Esophagus squamous epithelium (tissue), 5 donors: ENCODE data around the gene PUM1. TPM values are rescaled to one million over a fixed set of nuclear protein-coding genes. Genes with fewer than 3 reads are reported as not detected.
A peak's percentile ranks its signal among the peaks of the same experiment; 100 is the strongest.

Experiments
- DNase-seq: peaks from one replicate; lab custom pipeline; 2025; lab: John Stamatoyannopoulos, UW
- H3K27ac ChIP-seq, 4 donors: fragments of 200-600 bp; sonication (generic); one replicate each; pipeline ENCODE4 v1.5.1; 2016 to 2019; ENCODE audit warnings: mild to moderate bottlenecking in 1 of 4
- H3K27me3 ChIP-seq, 4 donors: fragments of 200-600 bp; sonication (generic); 1 replicate in 3 of 4; 2 replicates in 1 of 4; pipeline versions ENCODE4 v1.5.1 to v1.6.0; 2017 to 2021; ENCODE audit warnings: antibody characterized with exemption in 1 of 4
- H3K36me3 ChIP-seq, 3 donors: fragments of 200-600 bp; sonication (generic); one replicate each; pipeline ENCODE4 v1.5.1; 2016 to 2019
- H3K4me1 ChIP-seq, 3 donors: fragments of 200-600 bp; sonication (generic); one replicate each; pipeline ENCODE4 v1.5.1; 2017 to 2019
- H3K4me3 ChIP-seq, 4 donors: fragments of 200-600 bp; sonication (generic); 1 replicate in 3 of 4; 2 replicates in 1 of 4; pipeline ENCODE4 v1.5.1; 2016 to 2019; ENCODE audit warnings: mild to moderate bottlenecking in 2 of 4, moderate library complexity in 1 of 4
- H3K9me3 ChIP-seq, 3 donors: fragments of 200-600 bp; sonication (generic); one replicate each; pipeline ENCODE4 v1.5.1; 2016 to 2019
- CTCF ChIP-seq, 6 experiments: fragments of 450-650 bp in 4 of 6; fragments of 200-600 bp in 2 of 6; sonication (generic) in 2 of 6; IDR thresholded peaks; one replicate each; pipeline ENCODE4 v1.5.1; 2016 to 2019; ENCODE audit warnings: antibody characterized with exemption in 6 of 6, mild to moderate bottlenecking in 4 of 6, moderate library complexity in 4 of 6
- POLR2A ChIP-seq, 4 donors: fragments of 450-650 bp; IDR thresholded peaks; one replicate each; pipeline ENCODE4 v1.6.1; 2017; ENCODE audit warnings: antibody characterized with exemption in 4 of 4, mild to moderate bottlenecking in 4 of 4, moderate library complexity in 3 of 4
- WGBS, 2 donors: methylation state at CpG; one replicate each; pipeline ENCODE4 v1.1.5; 2018; 5-methylcytosine and 5-hydroxymethylcytosine counted together
- intact Hi-C: fragments of 100-400 bp; cut with DNase I; formaldehyde crosslinking; loops from one replicate; pipeline ENCODE4 v1.15.0; 2022
- total RNA-seq, 4 donors: library from RNA; depleted of rRNA; stranded (reverse); fragments of >200 nt; gene quantifications; one replicate each; pipeline ENCODE4 v1.1.0, GENCODE V29; 2016
- donor health status: DM: yes; HTN: yes; CAD: no.

Gene PUM1
- total RNA-seq, 4 donors from 2014 or later, result 41.6 to 88.1 (median 53.9) TPM

DNA sequence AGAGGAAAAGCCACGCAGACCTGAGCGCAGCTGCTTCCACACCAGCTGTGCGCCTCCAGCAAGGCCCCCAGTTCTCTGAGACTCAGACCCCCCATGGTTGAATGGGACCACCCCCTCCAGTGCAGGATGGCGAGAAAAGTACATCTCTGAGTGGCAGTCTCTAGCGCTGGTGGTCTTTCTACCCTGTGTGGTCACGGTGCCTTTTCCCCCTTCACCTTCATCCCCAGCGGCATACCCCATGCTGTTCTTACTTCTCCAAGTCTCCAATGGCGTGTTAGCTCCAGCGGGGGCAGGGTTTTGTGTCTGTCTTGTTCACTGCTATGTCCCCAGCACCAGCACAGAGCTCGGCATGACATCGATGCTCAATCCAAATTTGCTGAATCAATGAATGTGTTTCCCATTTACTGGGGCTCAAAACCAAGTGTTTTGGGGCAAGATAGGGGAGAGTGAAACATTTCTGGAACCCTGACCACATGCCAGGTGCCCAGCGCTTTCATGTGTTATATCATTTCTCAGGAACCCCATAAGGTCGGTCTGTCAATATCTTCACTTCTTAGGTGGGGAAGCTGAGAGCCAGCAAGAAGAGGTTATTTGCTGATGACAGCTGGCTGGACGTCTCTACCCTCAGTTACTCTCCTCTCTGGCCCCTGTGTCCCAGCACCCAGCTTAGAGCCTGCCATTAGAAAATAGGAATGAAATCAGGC is 156.0 kb downstream of the PUM1 start:
- Histone ChIP-seq H3K9me3 (no peaks in the 10 kb centered on the region), H3K4me1 (peaks cover 8 to 53% (median 22%) of the 10 kb centered on the region in 3 donors), H3K27me3 (peaks cover 0 to 26% (median 0%) of the 10 kb centered on the region in 4 donors), H3K36me3 (no peaks in the 10 kb centered on the region), H3K27ac (peak overlapping the region; percentile 56 to 80 (median 62)), H3K4me3 (peak overlapping the region; percentile 33 to 67 (median 47))
- no peak for DNase-seq
- 67 to 69% methylated on average over 10 to 11 of the region's 14 CpGs for WGBS, 2 donors
- TF ChIP-seq POLR2A (IDR thresholded peaks at IDR 0.05) (no peak), CTCF (IDR thresholded peaks at IDR 0.05) (no peak)
- intact Hi-C loops, result loop anchor here (5.0 kb wide), 3 partner anchors 107 to 187 kb away; partner anchors contain the start of gene MATN1

- no peak for DNase-seq
- whole genome bisulfite sequencing, 2 donors, result 8% methylated on average over 6 of the region's 68 CpGs; no CpG with 5 or more reads in 1 of the 2 donors
- peaks cover 0 to 26% (median 0%) of the 10 kb centered on the region in 4 donors for H3K27me3 ChIP-seq
- no peak for TF ChIP-seq POLR2A (IDR thresholded peaks at IDR 0.05)
- no peak for TF ChIP-seq CTCF (IDR thresholded peaks at IDR 0.05)
- H3K4me1 ChIP-seq, result peaks cover 8 to 53% (median 22%) of the 10 kb centered on the region in 3 donors
- no peaks in the 10 kb centered on the region for H3K9me3 ChIP-seq
- no peaks in the 10 kb centered on the region for H3K36me3 ChIP-seq
- H3K27ac ChIP-seq, result peak within 1 kb of the TSS; percentile 56 to 81 (median 74)
- peak within 1 kb of the TSS; percentile 33 to 73 (median 53) for H3K4me3 ChIP-seq
- intact Hi-C loops, result no loop called here
Observed at GRCh38 chr1:30908696-30909364, 156.7 kb downstream of the PUM1 start, which contains the start of gene SDC3. Gene SDC3 (minus strand): TSS chr1:30908758. CDS start chr1:30908586, 172 bp downstream.

DNA sequence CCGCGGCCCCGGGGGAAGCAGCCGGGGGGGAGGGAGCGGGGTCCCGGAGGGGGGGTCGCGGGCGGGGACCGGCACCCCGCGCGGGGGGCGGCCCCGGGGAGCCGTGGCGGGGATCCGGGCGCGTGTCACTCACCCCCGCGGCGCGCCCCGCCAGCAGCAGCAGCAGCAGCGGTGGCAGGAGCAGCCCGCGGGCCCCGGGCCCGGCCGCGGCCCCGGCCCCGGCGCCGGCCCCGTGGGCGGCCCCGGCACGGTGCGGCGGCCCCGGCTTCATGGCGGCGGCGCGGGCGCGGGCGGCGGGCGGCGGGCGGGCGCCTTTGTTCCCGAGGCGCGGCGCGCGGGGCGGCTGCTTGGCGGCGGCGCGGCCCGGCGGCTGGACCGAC is 157.2 kb downstream of the PUM1 start:
- Histone ChIP-seq H3K9me3 (no peaks in the 10 kb centered on the region), H3K4me3 (peak overlapping the region; percentile 17 to 73 (median 53)), H3K27me3 (peaks cover 0 to 26% (median 0%) of the 10 kb centered on the region in 4 donors), H3K27ac (peak overlapping the region; percentile 39 to 81 (median 74)), H3K4me1 (peaks cover 8 to 57% (median 26%) of the 10 kb centered on the region in 3 donors), H3K36me3 (no peaks in the 10 kb centered on the region)
- TF ChIP-seq POLR2A (IDR thresholded peaks at IDR 0.05), result no peak
- no peak for TF ChIP-seq CTCF (IDR thresholded peaks at IDR 0.05)
- intact Hi-C loops, result no loop called here
- no CpG with 5 or more reads among the region's 69 CpGs for WGBS, 2 donors
- no peak for DNase-seq

- Histone ChIP-seq H3K36me3 (no peaks in the 10 kb centered on the region), H3K27me3 (peaks cover 0 to 26% (median 0%) of the 10 kb centered on the region in 4 donors), H3K4me1 (peaks cover 9 to 63% (median 32%) of the 10 kb centered on the region in 3 donors), H3K9me3 (no peaks in the 10 kb centered on the region), H3K27ac (peak overlapping the region; percentile 39 to 81 (median 74)), H3K4me3 (peak overlapping the region; percentile 17 to 73 (median 53))
- intact Hi-C loops, result no loop called here
- no peak for DNase-seq
- TF ChIP-seq CTCF (IDR thresholded peaks at IDR 0.05), result no peak
- TF ChIP-seq POLR2A (IDR thresholded peaks at IDR 0.05), result no peak
- 11 to 24% methylated on average over 9 to 18 of the region's 47 CpGs for WGBS, 2 donors
Observed at GRCh38 chr1:30907481-30908315, 157.8 kb downstream of the PUM1 start.
